B cell (primary cell): Measurements from ENCODE around the gene TBC1D30. TPM values are rescaled to one million over a fixed set of nuclear protein-coding genes. Genes with fewer than 3 reads are reported as not detected.

Experiments used
- ATAC-seq: fragments of 200-7000 bp; cut with Tn5 transposase; one replicate; pipeline ENCODE4 v1.10.0; 2021; ENCODE audit warnings: low read depth, mild to moderate bottlenecking, moderate number of reproducible peaks, moderate library complexity
- CTCF ChIA-PET: fragments of 350-600 bp; sonication (Branson Sonifier 250); formaldehyde crosslinking; loops from one replicate; lab custom pipeline; 2021; ENCODE audit warnings: antibody characterized with exemption, inconsistent platforms; lab: Charles Lee
- POLR2A ChIA-PET: fragments of 350-600 bp; sonication (Branson Sonifier 250); formaldehyde crosslinking; loops from one replicate; lab custom pipeline; 2021; ENCODE audit warnings: antibody characterized with exemption; lab: Charles Lee
- DNase-seq: peaks from one replicate; pipeline ENCODE4 v3.0.0; 2013
- H2AFZ ChIP-seq: 2 replicates; pipeline ENCODE4 v1.6.1; 2012; ENCODE audit warnings: mild to moderate bottlenecking, low read depth, low read length; ENCODE audit not compliant: insufficient read depth, poor library complexity, severe bottlenecking
- H3K27ac ChIP-seq, 2 donors: 1 replicate in 1 of 2; 2 replicates in 1 of 2; pipeline ENCODE4 v1.5.1; 2012 to 2013; ENCODE audit warnings: low read length in 2 of 2, mild to moderate bottlenecking in 2 of 2, moderate library complexity in 1 of 2
- H3K27me3 ChIP-seq, 4 experiments: fragments of 200-600 bp in 1 of 4; sonication (generic) in 1 of 4; replicated peaks in 1 of 4; 1 replicate in 2 of 4; 2 replicates in 2 of 4; pipeline versions ENCODE4 v1.6.1 to v1.7.0; 2013 to 2016; ENCODE audit warnings: low read length in 3 of 4, mild to moderate bottlenecking in 2 of 4, mixed read lengths in 1 of 4, moderate library complexity in 1 of 4; ENCODE audit not compliant: insufficient read depth in 4 of 4, control insufficient read depth in 3 of 4; ENCODE audit errors: control extremely low read depth in 1 of 4
- H3K36me3 ChIP-seq, 2 experiments: replicated peaks in 1 of 2; 1 replicate in 1 of 2; 2 replicates in 1 of 2; pipeline versions ENCODE4 v1.6.1 to v1.7.1; 2013; ENCODE audit warnings: low read length in 1 of 2; ENCODE audit not compliant: insufficient read depth in 2 of 2, control insufficient read depth in 1 of 2; ENCODE audit errors: control extremely low read depth in 1 of 2, extremely low read depth in 1 of 2
- H3K4me1 ChIP-seq, 2 donors: fragments of 200-600 bp in 1 of 2; sonication (generic) in 1 of 2; 1 replicate in 1 of 2; 2 replicates in 1 of 2; pipeline versions ENCODE4 v1.5.1 to v1.6.1; 2013 to 2017; ENCODE audit warnings: low read length in 2 of 2; ENCODE audit not compliant: control insufficient read depth in 2 of 2, insufficient read depth in 2 of 2
- H3K4me2 ChIP-seq: replicated peaks from 2 replicates; pipeline ENCODE3; 2012; ENCODE audit warnings: mild to moderate bottlenecking, low read depth, low read length; ENCODE audit not compliant: poor library complexity, severe bottlenecking
- H3K4me3 ChIP-seq, 5 experiments: fragments of 200-600 bp in 1 of 5; sonication (generic) in 1 of 5; 1 replicate in 3 of 5; 2 replicates in 2 of 5; pipeline versions ENCODE4 v1.5.1 to v1.7.0; 2011 to 2016; ENCODE audit warnings: low read length in 4 of 5, mild to moderate bottlenecking in 4 of 5, low read depth in 2 of 5, control low read depth in 1 of 5, moderate library complexity in 1 of 5; ENCODE audit not compliant: insufficient read depth in 1 of 5; ENCODE audit errors: control extremely low read depth in 1 of 5, extremely low read depth in 1 of 5
- H3K79me2 ChIP-seq: fragments of 200-600 bp; sonication (generic); one replicate; pipeline ENCODE4 v1.6.0; 2016; ENCODE audit warnings: low read length; ENCODE audit not compliant: control insufficient read depth, insufficient read depth
- H3K9ac ChIP-seq: fragments of 200-600 bp; sonication (generic); 2 replicates; pipeline ENCODE4 v1.6.1; 2017; ENCODE audit warnings: mild to moderate bottlenecking, low read length, moderate library complexity
- H3K9me3 ChIP-seq, 3 donors: one replicate each; pipeline versions ENCODE4 v1.6.1 to v1.7.1; 2013; ENCODE audit warnings: low read length in 2 of 3; ENCODE audit not compliant: control insufficient read depth in 2 of 3, insufficient read depth in 1 of 3; ENCODE audit errors: control extremely low read depth in 1 of 3
- H4K20me1 ChIP-seq: 2 replicates; pipeline ENCODE4 v1.6.0; 2012; ENCODE audit warnings: mild to moderate bottlenecking, low read length; ENCODE audit not compliant: insufficient read depth, control insufficient read depth, poor library complexity, severe bottlenecking
- H3K27ac Mint-ChIP-seq: one replicate; pipeline ENCODE4 v1.8.0; 2021; ENCODE audit warnings: mixed read lengths
- H3K27me3 Mint-ChIP-seq: one replicate; pipeline ENCODE4 v1.8.0; 2021; ENCODE audit warnings: mixed read lengths
- H3K4me1 Mint-ChIP-seq: one replicate; pipeline ENCODE4 v1.8.0; 2021; ENCODE audit warnings: mixed read lengths
- H3K4me3 Mint-ChIP-seq: one replicate; pipeline ENCODE4 v1.8.0; 2021; ENCODE audit warnings: mixed read lengths
- H3K9me3 Mint-ChIP-seq: one replicate; pipeline ENCODE4 v1.8.0; 2022; ENCODE audit warnings: mixed read lengths; ENCODE audit not compliant: insufficient read depth
- CTCF ChIP-seq: fragments of 200-600 bp; IDR thresholded peaks from one replicate; pipeline ENCODE4 v1.8.0; 2022; ENCODE audit warnings: antibody characterized with exemption, mild to moderate bottlenecking
- EZH2 ChIP-seq: IDR thresholded peaks from 2 replicates; pipeline ENCODE4 v1.6.1; 2012; ENCODE audit warnings: borderline replicate concordance, low read depth, mild to moderate bottlenecking, moderate library complexity, low read length; ENCODE audit not compliant: insufficient read depth, poor library complexity, severe bottlenecking
- WGBS: methylation state at CpG from one replicate; pipeline ENCODE4 v1.1.5; 2013; ENCODE audit warnings: missing lambda C conversion rate; ENCODE audit not compliant: insufficient coverage; 5-methylcytosine and 5-hydroxymethylcytosine counted together
- intact Hi-C: fragments of 100-400 bp; cut with micrococcal nuclease; formaldehyde crosslinking; loops from one replicate; pipeline ENCODE4 v1.10.0; 2022
- polyA plus RNA-seq: library from polyadenylated mRNA; depleted of rRNA; stranded (reverse); fragments of >200 nt; gene quantifications from 2 replicates; pipeline ENCODE4 v1.2.3, GENCODE V29; 2012
- total RNA-seq, 2 donors: library from RNA; stranded (reverse); fragments of 120-200 nt in 1 of 2; gene quantifications; 1 replicate in 1 of 2; 2 replicates in 1 of 2; pipeline versions ENCODE4 v1.2.3 to v1.2.4, GENCODE V29; 2013 to 2022

TBC1D30 gene
- total and polyA plus RNA-seq, 2 donors (not counting 1 experiment from before 2014, with no cell fraction given) = 0.06 to 0.10 TPM

- ATAC-seq (no peak), DNase-seq (no peak)
- peaks cover 0 to 6% (median 2%) of the 10 kb centered on the region in 3 donors for H3K9me3 ChIP-seq
- H4K20me1 ChIP-seq = no peaks in the 10 kb centered on the region
- POLR2A ChIA-PET = no interaction called here
- no peak overlapping the region for H3K9ac ChIP-seq
- H3K27me3 Mint-ChIP-seq = peaks cover 17% of the 10 kb centered on the region
- H2AFZ ChIP-seq = no peak overlapping the region
- peaks cover 2% of the 10 kb centered on the region for H3K9me3 Mint-ChIP-seq
- H3K4me3 ChIP-seq = no peak overlapping the region
- TF ChIP-seq EZH2 (no peak), CTCF (no peak)
- no peaks in the 10 kb centered on the region for H3K79me2 ChIP-seq
- H3K27me3 ChIP-seq = peaks cover 0 to 3% (median 0%) of the 10 kb centered on the region in 4 experiments
- WGBS = 86% methylated on average over 2 of the region's 3 CpGs
- H3K4me1 ChIP-seq = no peaks in the 10 kb centered on the region
- CTCF ChIA-PET = interaction anchor here (1.2 kb wide), 1 partner anchor 10 kb away, joined by 6 read pairs; no protein-coding TSS in a partner anchor
- no peaks in the 10 kb centered on the region for H3K36me3 ChIP-seq
- H3K4me2 ChIP-seq = no peak overlapping the region
- intact Hi-C loops = no loop called here
- H3K27ac ChIP-seq = no peak overlapping the region
- H3K4me3 Mint-ChIP-seq = no peak overlapping the region
- no peaks in the 10 kb centered on the region for H3K4me1 Mint-ChIP-seq
- no peak overlapping the region for H3K27ac Mint-ChIP-seq
Measured at GRCh38 chr12:64882687-64883086, 58.2 kb downstream of the TBC1D30 start.

- H3K27me3 ChIP-seq = peaks cover 0 to 3% (median 0%) of the 10 kb centered on the region in 4 experiments
- POLR2A ChIA-PET = no interaction called here
- Mint-ChIP-seq H3K4me3 (no peak overlapping the region), H3K27ac (no peak overlapping the region), H3K9me3 (peaks cover 2% of the 10 kb centered on the region), H3K27me3 (peaks cover 12% of the 10 kb centered on the region), H3K4me1 (no peaks in the 10 kb centered on the region)
- H3K36me3 ChIP-seq = no peaks in the 10 kb centered on the region
- ATAC-seq = no peak
- intact Hi-C loops = no loop called here
- DNase-seq = no peak
- H2AFZ ChIP-seq = no peak overlapping the region
- H3K79me2 ChIP-seq = no peaks in the 10 kb centered on the region
- TF ChIP-seq CTCF = no peak
- TF ChIP-seq EZH2 = no peak
- no peak overlapping the region for H3K4me2 ChIP-seq
- no peaks in the 10 kb centered on the region for H3K4me1 ChIP-seq
- H3K4me3 ChIP-seq = no peak overlapping the region
- CTCF ChIA-PET = interaction anchor here (0.9 to 1.2 kb wide), 2 partner anchors 9 to 349 kb away, joined by 4 to 6 read pairs; no protein-coding TSS in a partner anchor
- H3K9ac ChIP-seq = no peak overlapping the region
- H4K20me1 ChIP-seq = no peaks in the 10 kb centered on the region
- peaks cover 0 to 6% (median 2%) of the 10 kb centered on the region in 3 donors for H3K9me3 ChIP-seq
- H3K27ac ChIP-seq = no peak overlapping the region
- WGBS = 96% methylated on average over 13 of the region's 17 CpGs
Measured at GRCh38 chr12:64883264-64884163, 59.1 kb downstream of the TBC1D30 start.
